Breast epithelium (tissue), 4 donors: Measurements from ENCODE around the gene BAIAP3. TPM values are rescaled to one million over a fixed set of nuclear protein-coding genes. Genes with fewer than 3 reads are reported as not detected.

Experiments used
- DNase-seq, 2 donors: peaks; one replicate each; pipeline ENCODE4 v3.0.0-alpha.2; 2019; ENCODE audit warnings: low spot score in 2 of 2
- H3K27ac ChIP-seq, 2 donors: fragments of 200-600 bp; sonication (generic) in 1 of 2; one replicate each; pipeline ENCODE4 v1.5.1; 2016 to 2019; ENCODE audit warnings: mild to moderate bottlenecking in 1 of 2
- H3K27me3 ChIP-seq, 2 donors: fragments of 200-600 bp; sonication (generic) in 1 of 2; one replicate each; pipeline versions ENCODE4 v1.5.1 to v1.6.0; 2017 to 2019; ENCODE audit warnings: control low read depth in 1 of 2, mild to moderate bottlenecking in 1 of 2
- H3K36me3 ChIP-seq: fragments of 200-600 bp; one replicate; pipeline ENCODE4 v1.5.1; 2019
- H3K4me1 ChIP-seq, 2 donors: fragments of 200-600 bp; sonication (generic); one replicate each; pipeline ENCODE4 v1.5.1; 2016 to 2019; ENCODE audit warnings: control low read depth in 1 of 2
- H3K4me3 ChIP-seq, 3 donors: fragments of 200-600 bp; sonication (generic); 1 replicate in 2 of 3; 2 replicates in 1 of 3; pipeline ENCODE4 v1.5.1; 2016 to 2019; ENCODE audit warnings: mild to moderate bottlenecking in 3 of 3, moderate library complexity in 2 of 3
- H3K9me3 ChIP-seq, 2 donors: fragments of 200-600 bp; sonication (generic) in 1 of 2; one replicate each; pipeline ENCODE4 v1.5.1; 2016 to 2019; ENCODE audit warnings: control low read depth in 1 of 2
- POLR2A ChIP-seq: fragments of 450-650 bp; IDR thresholded peaks from one replicate; pipeline ENCODE4 v1.6.1; 2016; ENCODE audit warnings: antibody characterized with exemption, mild to moderate bottlenecking, moderate library complexity
- POLR2AphosphoS5 ChIP-seq, 3 donors: sonication (generic); formaldehyde crosslinking; IDR thresholded peaks; one replicate each; pipeline ENCODE4 v1.6.1; 2017; ENCODE audit warnings: antibody characterized with exemption in 3 of 3
- intact Hi-C: fragments of 100-400 bp; cut with DNase I; formaldehyde crosslinking; loops from one replicate; pipeline ENCODE4 v1.15.1; 2023; ENCODE audit warnings: low total_unique reads
- total RNA-seq, 3 donors: library from RNA; depleted of rRNA; stranded (reverse); fragments of >200 nt; gene quantifications; one replicate each; pipeline ENCODE4 v1.1.0, GENCODE V29; 2016
- TF ChIP-seq, protein P1 (sequence below), 3 donors: fragments of 450-650 bp; IDR thresholded peaks; one replicate each; pipeline ENCODE4 v1.5.1; 2016 to 2017; ENCODE audit warnings: antibody characterized with exemption in 3 of 3, mild to moderate bottlenecking in 3 of 3, moderate library complexity in 3 of 3

Gene BAIAP3
- total RNA-seq, 3 donors from 2014 or later = 2.7 to 8.2 (median 7.3) TPM

DNA sequence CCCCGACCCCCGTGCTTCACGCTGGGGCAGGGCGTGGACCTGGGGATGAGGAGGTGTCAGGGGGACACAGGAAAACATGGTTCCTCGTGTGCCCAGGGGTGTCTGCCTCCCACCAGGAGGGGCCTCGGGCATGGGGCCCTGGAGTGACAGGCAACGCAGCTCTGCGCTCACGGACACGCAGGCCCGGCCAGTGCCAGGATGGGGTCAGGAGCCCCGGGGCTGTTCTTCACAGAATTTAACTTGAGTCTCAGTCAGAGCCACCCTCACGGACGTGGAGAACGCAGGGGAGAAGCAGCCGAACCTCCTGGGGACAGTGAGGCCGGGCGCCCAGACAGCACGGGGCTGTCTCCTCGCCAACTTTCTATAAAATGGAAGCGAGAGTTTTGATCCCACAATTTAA, 64.3 kb downstream of the BAIAP3 start:
- Histone ChIP-seq H3K27me3 (no peaks in the 10 kb centered on the region), H3K4me1 (no peaks in the 10 kb centered on the region), H3K9me3 (no peaks in the 10 kb centered on the region), H3K27ac (no peak overlapping the region), H3K36me3 (no peaks in the 10 kb centered on the region), H3K4me3 (no peak overlapping the region)
- no peak for DNase-seq
- intact Hi-C loops = no loop called here
- TF ChIP-seq POLR2A (no peak), POLR2AphosphoS5 (IDR thresholded peaks at IDR 0.05) (no peak)
- TF ChIP-seq, protein P1, sequence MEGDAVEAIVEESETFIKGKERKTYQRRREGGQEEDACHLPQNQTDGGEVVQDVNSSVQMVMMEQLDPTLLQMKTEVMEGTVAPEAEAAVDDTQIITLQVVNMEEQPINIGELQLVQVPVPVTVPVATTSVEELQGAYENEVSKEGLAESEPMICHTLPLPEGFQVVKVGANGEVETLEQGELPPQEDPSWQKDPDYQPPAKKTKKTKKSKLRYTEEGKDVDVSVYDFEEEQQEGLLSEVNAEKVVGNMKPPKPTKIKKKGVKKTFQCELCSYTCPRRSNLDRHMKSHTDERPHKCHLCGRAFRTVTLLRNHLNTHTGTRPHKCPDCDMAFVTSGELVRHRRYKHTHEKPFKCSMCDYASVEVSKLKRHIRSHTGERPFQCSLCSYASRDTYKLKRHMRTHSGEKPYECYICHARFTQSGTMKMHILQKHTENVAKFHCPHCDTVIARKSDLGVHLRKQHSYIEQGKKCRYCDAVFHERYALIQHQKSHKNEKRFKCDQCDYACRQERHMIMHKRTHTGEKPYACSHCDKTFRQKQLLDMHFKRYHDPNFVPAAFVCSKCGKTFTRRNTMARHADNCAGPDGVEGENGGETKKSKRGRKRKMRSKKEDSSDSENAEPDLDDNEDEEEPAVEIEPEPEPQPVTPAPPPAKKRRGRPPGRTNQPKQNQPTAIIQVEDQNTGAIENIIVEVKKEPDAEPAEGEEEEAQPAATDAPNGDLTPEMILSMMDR (IDR thresholded peaks at IDR 0.05) = no peak

DNA sequence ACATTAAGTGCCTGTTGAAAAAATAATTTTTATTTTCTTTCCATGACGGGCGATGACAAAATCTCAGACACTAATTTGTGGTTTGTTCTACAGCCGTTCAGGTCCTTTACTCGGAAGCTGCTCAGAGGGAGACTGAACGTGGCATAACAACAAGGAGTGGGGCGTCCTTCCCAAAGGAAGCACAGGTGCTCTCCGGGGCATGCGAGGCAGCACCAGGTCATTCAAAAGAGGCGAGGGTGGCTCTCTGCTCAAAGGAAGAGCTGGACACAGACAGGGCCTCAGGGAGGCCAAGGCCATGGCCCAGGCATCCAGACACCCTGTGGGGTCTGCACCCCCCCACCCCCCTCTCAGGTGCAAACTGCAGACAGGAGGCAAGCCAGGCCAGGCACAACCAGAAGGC, 64.9 kb downstream of the BAIAP3 start:
- no peaks in the 10 kb centered on the region for H3K4me1 ChIP-seq
- H3K4me3 ChIP-seq = no peak overlapping the region
- intact Hi-C loops = no loop called here
- TF ChIP-seq, protein P1 (IDR thresholded peaks at IDR 0.05) = no peak
- no peak for TF ChIP-seq POLR2AphosphoS5 (IDR thresholded peaks at IDR 0.05)
- TF ChIP-seq POLR2A = no peak
- H3K27ac ChIP-seq = no peak overlapping the region
- no peak for DNase-seq
- no peaks in the 10 kb centered on the region for H3K9me3 ChIP-seq
- no peaks in the 10 kb centered on the region for H3K36me3 ChIP-seq
- H3K27me3 ChIP-seq = no peaks in the 10 kb centered on the region

Other genes with a start within 250 kb of the BAIAP3 start
- not detected for gene C1QTNF8, start 237.4 kb upstream of the BAIAP3 start, total RNA-seq
- gene CACNA1H, start 180.5 kb upstream of the BAIAP3 start, total RNA-seq = 1 to 10 TPM; 1.6 to 2.5 (median 2.2) TPM
- gene TPSG1, start 108.4 kb upstream of the BAIAP3 start, total RNA-seq = 1 to 10 TPM in 1 of 3 donors, under 1 TPM in 1, not detected in 1; 0.73 to 1.8 TPM
- gene TPSB2, start 103.5 kb upstream of the BAIAP3 start, total RNA-seq = 100 to 1,000 TPM in 1 of 3 donors, 10 to 100 TPM in 1, 1 to 10 TPM in 1; 5.6 to 195 (median 22.4) TPM
- 100 to 1,000 TPM in 1 of 3 donors, 10 to 100 TPM in 1, 1 to 10 TPM in 1; 5.9 to 156 (median 19.8) TPM for gene TPSAB1, start 92.9 kb upstream of the BAIAP3 start, total RNA-seq
- 1 to 10 TPM; 1.6 to 5.9 (median 2.0) TPM for gene TPSD1, start 77.6 kb upstream of the BAIAP3 start, total RNA-seq
- gene UBE2I, start 24.0 kb upstream of the BAIAP3 start, total RNA-seq = 10 to 100 TPM; 52.5 to 67.8 (median 62.2) TPM
- gene TSR3, start 18.2 kb downstream of the BAIAP3 start, total RNA-seq = 10 to 100 TPM; 54.4 to 72.3 (median 59.6) TPM
- 10 to 100 TPM; 50.5 to 89.3 (median 58.4) TPM for gene GNPTG, start 18.3 kb downstream of the BAIAP3 start, total RNA-seq
- 10 to 100 TPM; 18.6 to 28.5 (median 27.5) TPM for gene UNKL, start 81.1 kb downstream of the BAIAP3 start, total RNA-seq
- 10 to 100 TPM; 10.4 to 18.7 (median 14.6) TPM for gene UQCC4, start 87.1 kb downstream of the BAIAP3 start, total RNA-seq
- gene PERCC1, start 97.4 kb downstream of the BAIAP3 start, total RNA-seq = not detected
- 1 to 10 TPM in 1 of 3 donors, under 1 TPM in 2; 0.48 to 1.2 (median 0.98) TPM for gene CCDC154, start 110.9 kb downstream of the BAIAP3 start, total RNA-seq
- gene CLCN7, start 141.4 kb downstream of the BAIAP3 start, total RNA-seq = 10 to 100 TPM; 52.2 to 72.3 (median 71.4) TPM
- gene PTX4, start 155.3 kb downstream of the BAIAP3 start, total RNA-seq = not detected
- 10 to 100 TPM; 15.2 to 27.5 (median 23.9) TPM for gene TELO2, start 159.7 kb downstream of the BAIAP3 start, total RNA-seq
- gene TMEM204, start 200.0 kb downstream of the BAIAP3 start, total RNA-seq = 10 to 100 TPM; 27.8 to 37.0 (median 34.1) TPM